ENCODE data around the gene LEAP2.

DNA sequence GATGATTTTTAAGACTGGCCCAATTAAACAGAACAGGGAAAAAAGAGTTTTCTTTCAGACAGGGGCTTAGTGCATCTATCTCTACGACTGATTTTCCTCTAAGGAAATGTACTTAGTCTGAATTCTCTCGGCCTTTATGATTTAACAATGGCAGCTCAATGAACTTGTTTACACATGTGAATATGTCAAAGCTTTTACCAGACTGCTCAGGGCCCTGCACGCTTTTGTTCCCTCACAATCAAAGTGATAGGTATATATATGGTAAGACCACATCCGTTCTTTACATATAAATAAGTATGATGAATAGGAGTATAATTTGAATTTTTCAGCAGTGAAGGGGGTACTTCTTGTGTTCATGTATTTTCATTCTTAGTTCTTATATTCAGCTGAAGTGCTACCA, 27.6 kb downstream of the LEAP2 start:
- TF ChIP-seq, protein P1, sequence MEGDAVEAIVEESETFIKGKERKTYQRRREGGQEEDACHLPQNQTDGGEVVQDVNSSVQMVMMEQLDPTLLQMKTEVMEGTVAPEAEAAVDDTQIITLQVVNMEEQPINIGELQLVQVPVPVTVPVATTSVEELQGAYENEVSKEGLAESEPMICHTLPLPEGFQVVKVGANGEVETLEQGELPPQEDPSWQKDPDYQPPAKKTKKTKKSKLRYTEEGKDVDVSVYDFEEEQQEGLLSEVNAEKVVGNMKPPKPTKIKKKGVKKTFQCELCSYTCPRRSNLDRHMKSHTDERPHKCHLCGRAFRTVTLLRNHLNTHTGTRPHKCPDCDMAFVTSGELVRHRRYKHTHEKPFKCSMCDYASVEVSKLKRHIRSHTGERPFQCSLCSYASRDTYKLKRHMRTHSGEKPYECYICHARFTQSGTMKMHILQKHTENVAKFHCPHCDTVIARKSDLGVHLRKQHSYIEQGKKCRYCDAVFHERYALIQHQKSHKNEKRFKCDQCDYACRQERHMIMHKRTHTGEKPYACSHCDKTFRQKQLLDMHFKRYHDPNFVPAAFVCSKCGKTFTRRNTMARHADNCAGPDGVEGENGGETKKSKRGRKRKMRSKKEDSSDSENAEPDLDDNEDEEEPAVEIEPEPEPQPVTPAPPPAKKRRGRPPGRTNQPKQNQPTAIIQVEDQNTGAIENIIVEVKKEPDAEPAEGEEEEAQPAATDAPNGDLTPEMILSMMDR (conservative IDR thresholded peaks at IDR 0.05 in 1 of 2, IDR thresholded peaks at IDR 0.05 in 1 of 2; ENCODE audit: low read depth in 1 of 2, low read length in 2 of 2): no peak
- no peak for TF ChIP-seq EZH2 (IDR thresholded peaks at IDR 0.05; ENCODE audit: low read length, missing control alignments)
